GM21576 (cell line): ENCODE data around the gene BCAR3.
"Not testable (repeated sequence)": the region's sequence is repeated elsewhere in the genome, so short reads cannot be mapped to it uniquely, and the experiment has no call there.

Experiments used
- ATAC-seq: cut with Tn5 transposase; IDR thresholded peaks from one replicate; pipeline ENCODE4 v1.9.1; 2021; ENCODE audit warnings: mild to moderate bottlenecking, moderate library complexity; ENCODE audit not compliant: unreplicated experiment

BCAR3 gene

GRCh38 chr1:93556291-93556690, 125.3 kb downstream of the BCAR3 start:
- ATAC-seq, result no peak

- ATAC-seq, result no peak
Measured at GRCh38 chr1:93554883-93555872, 126.5 kb downstream of the BCAR3 start.

GRCh38 chr1:93553886-93554490, 127.6 kb downstream of the BCAR3 start:
- not testable (repeated sequence) for ATAC-seq

GRCh38 chr1:93552741-93553455, 128.7 kb downstream of the BCAR3 start:
- ATAC-seq, result no peak

- no peak for ATAC-seq
Measured at GRCh38 chr1:93549811-93550210, 131.8 kb downstream of the BCAR3 start.

- no peak for ATAC-seq
Measured at GRCh38 chr1:93549131-93549530, 132.5 kb downstream of the BCAR3 start.

GRCh38 chr1:93546162-93546863, 135.3 kb downstream of the BCAR3 start:
- ATAC-seq, result no peak

GRCh38 chr1:93542398-93542797, 139.2 kb downstream of the BCAR3 start:
- ATAC-seq, result no peak

- ATAC-seq, result no peak
Measured at GRCh38 chr1:93541045-93541444, 140.6 kb downstream of the BCAR3 start.

- no peak for ATAC-seq
Measured at GRCh38 chr1:93537924-93538323, 143.7 kb downstream of the BCAR3 start.

GRCh38 chr1:93537396-93537795, 144.2 kb downstream of the BCAR3 start:
- no peak for ATAC-seq

- no peak for ATAC-seq
Measured at GRCh38 chr1:93533677-93534076, 148.0 kb downstream of the BCAR3 start.

- ATAC-seq, result no peak
Measured at GRCh38 chr1:93532780-93533378, 148.8 kb downstream of the BCAR3 start.

- ATAC-seq, result no peak
Measured at GRCh38 chr1:93531193-93531592, 150.4 kb downstream of the BCAR3 start.

GRCh38 chr1:93528412-93528811, 153.2 kb downstream of the BCAR3 start:
- no peak for ATAC-seq

- no peak for ATAC-seq
Measured at GRCh38 chr1:93526431-93526830, 155.2 kb downstream of the BCAR3 start.

- ATAC-seq, result no peak
Measured at GRCh38 chr1:93525431-93525830, 156.2 kb downstream of the BCAR3 start.

GRCh38 chr1:93522721-93523120, 158.9 kb downstream of the BCAR3 start:
- ATAC-seq, result no peak

GRCh38 chr1:93521618-93522017, 160.0 kb downstream of the BCAR3 start:
- no peak for ATAC-seq

- ATAC-seq, result no peak
Measured at GRCh38 chr1:93519199-93519829, 162.3 kb downstream of the BCAR3 start.
